ENCODE data around the gene AKAP8. TPM values are rescaled to one million over a fixed set of nuclear protein-coding genes. Genes with fewer than 3 reads are reported as not detected.
"Not testable (repeated sequence)": the region's sequence is repeated elsewhere in the genome, so short reads cannot be mapped to it uniquely, and the experiment has no call there.

AKAP8 gene
- total and polyA plus RNA-seq, 9 donors, result 16.4 to 22.9 (median 18.8) TPM

- Histone ChIP-seq H3K27ac (ENCODE audit: low read length) (no peak overlapping the region), H3K36me3 (ENCODE audit: control insufficient read depth, insufficient read depth, low read length) (peaks cover 67% of the 10 kb centered on the region), H3K4me3 (ENCODE audit: low read length) (no peak overlapping the region), H3K4me1 (ENCODE audit: control insufficient read depth, insufficient read depth, low read length) (no peaks in the 10 kb centered on the region), H3K27me3 (ENCODE audit: control insufficient read depth, insufficient read depth, low read length) (no peaks in the 10 kb centered on the region), H3K9me3 (replicated peaks; ENCODE audit: control insufficient read depth, low read depth, low read length) (no peaks in the 10 kb centered on the region)
- DNase-seq, result no peak
- 100% methylated on average over 2 of the region's 3 CpGs for WGBS (ENCODE audit: insufficient coverage)
These were observed 12.1 kb downstream of the AKAP8 start for GRCh38 chr19:15367439-15367838.

- 75% methylated on average over 6 of the region's 6 CpGs for whole genome bisulfite sequencing (ENCODE audit: insufficient coverage)
- Histone ChIP-seq H3K4me1 (ENCODE audit: control insufficient read depth, insufficient read depth, low read length) (no peaks in the 10 kb centered on the region), H3K36me3 (ENCODE audit: control insufficient read depth, insufficient read depth, low read length) (peaks cover 62% of the 10 kb centered on the region), H3K4me3 (ENCODE audit: low read length) (no peak overlapping the region), H3K9me3 (replicated peaks; ENCODE audit: control insufficient read depth, low read depth, low read length) (no peaks in the 10 kb centered on the region), H3K27ac (ENCODE audit: low read length) (no peak overlapping the region), H3K27me3 (ENCODE audit: control insufficient read depth, insufficient read depth, low read length) (no peaks in the 10 kb centered on the region)
- DNase-seq, result no peak
These were observed 14.3 kb downstream of the AKAP8 start for GRCh38 chr19:15365264-15365663.

GRCh38 chr19:15363791-15364190 lies 15.8 kb downstream of the AKAP8 start:
- H3K27ac ChIP-seq (ENCODE audit: low read length); H3K4me3 ChIP-seq (ENCODE audit: low read length); H3K9me3 ChIP-seq (replicated peaks; ENCODE audit: control insufficient read depth, low read depth, low read length); H3K4me1 ChIP-seq (ENCODE audit: control insufficient read depth, insufficient read depth, low read length); H3K27me3 ChIP-seq (ENCODE audit: control insufficient read depth, insufficient read depth, low read length): not testable (repeated sequence)
- no CpG with 5 or more reads among the region's 3 CpGs for WGBS (ENCODE audit: insufficient coverage)
- H3K36me3 ChIP-seq (ENCODE audit: control insufficient read depth, insufficient read depth, low read length), result peaks cover 59% of the 10 kb centered on the region
- DNase-seq, result peak; percentile 49

- peaks cover 59% of the 10 kb centered on the region for H3K36me3 ChIP-seq (ENCODE audit: control insufficient read depth, insufficient read depth, low read length)
- 94% methylated on average over 7 of the region's 30 CpGs for WGBS (ENCODE audit: insufficient coverage)
- not testable (repeated sequence) for H3K4me1 ChIP-seq (ENCODE audit: control insufficient read depth, insufficient read depth, low read length); H3K27me3 ChIP-seq (ENCODE audit: control insufficient read depth, insufficient read depth, low read length); DNase-seq; H3K4me3 ChIP-seq (ENCODE audit: low read length); H3K27ac ChIP-seq (ENCODE audit: low read length); H3K9me3 ChIP-seq (replicated peaks; ENCODE audit: control insufficient read depth, low read depth, low read length)
These were observed 16.5 kb downstream of the AKAP8 start for GRCh38 chr19:15363048-15363447.

- peaks cover 59% of the 10 kb centered on the region for H3K36me3 ChIP-seq (ENCODE audit: control insufficient read depth, insufficient read depth, low read length)
- H3K9me3 ChIP-seq (replicated peaks; ENCODE audit: control insufficient read depth, low read depth, low read length); H3K27me3 ChIP-seq (ENCODE audit: control insufficient read depth, insufficient read depth, low read length); H3K4me3 ChIP-seq (ENCODE audit: low read length); H3K4me1 ChIP-seq (ENCODE audit: control insufficient read depth, insufficient read depth, low read length); H3K27ac ChIP-seq (ENCODE audit: low read length); DNase-seq: not testable (repeated sequence)
- 89% methylated on average over 1 of the region's 4 CpGs for WGBS (ENCODE audit: insufficient coverage)
These were observed 19.6 kb downstream of the AKAP8 start for GRCh38 chr19:15360015-15360414.

GRCh38 chr19:15358918-15359317 lies 20.7 kb downstream of the AKAP8 start:
- Histone ChIP-seq H3K27me3 (ENCODE audit: control insufficient read depth, insufficient read depth, low read length) (no peaks in the 10 kb centered on the region), H3K4me3 (ENCODE audit: low read length) (no peak overlapping the region), H3K27ac (ENCODE audit: low read length) (no peak overlapping the region), H3K4me1 (ENCODE audit: control insufficient read depth, insufficient read depth, low read length) (no peaks in the 10 kb centered on the region), H3K36me3 (ENCODE audit: control insufficient read depth, insufficient read depth, low read length) (peaks cover 63% of the 10 kb centered on the region), H3K9me3 (replicated peaks; ENCODE audit: control insufficient read depth, low read depth, low read length) (no peaks in the 10 kb centered on the region)
- 83% methylated on average over 1 of the region's 3 CpGs for WGBS (ENCODE audit: insufficient coverage)
- DNase-seq, result no peak

- Histone ChIP-seq H3K27me3 (ENCODE audit: control insufficient read depth, insufficient read depth, low read length) (no peaks in the 10 kb centered on the region), H3K4me3 (ENCODE audit: low read length) (no peak overlapping the region), H3K9me3 (replicated peaks; ENCODE audit: control insufficient read depth, low read depth, low read length) (no peaks in the 10 kb centered on the region), H3K27ac (ENCODE audit: low read length) (no peak overlapping the region), H3K4me1 (ENCODE audit: control insufficient read depth, insufficient read depth, low read length) (no peaks in the 10 kb centered on the region), H3K36me3 (ENCODE audit: control insufficient read depth, insufficient read depth, low read length) (peaks cover 68% of the 10 kb centered on the region)
- no peak for DNase-seq
- WGBS (ENCODE audit: insufficient coverage), result 100% methylated on average over 1 of the region's 4 CpGs
These were observed 21.7 kb downstream of the AKAP8 start for GRCh38 chr19:15357906-15358305.

GRCh38 chr19:15354566-15355296 lies 24.9 kb downstream of the AKAP8 start:
- H3K27me3 ChIP-seq (ENCODE audit: control insufficient read depth, insufficient read depth, low read length), result no peaks in the 10 kb centered on the region
- WGBS (ENCODE audit: insufficient coverage), result 79% methylated on average over 24 of the region's 27 CpGs
- H3K27ac ChIP-seq (ENCODE audit: low read length), result no peak overlapping the region
- DNase-seq, result peak; percentile 34
- H3K36me3 ChIP-seq (ENCODE audit: control insufficient read depth, insufficient read depth, low read length), result peaks cover 47% of the 10 kb centered on the region
- no peaks in the 10 kb centered on the region for H3K9me3 ChIP-seq (replicated peaks; ENCODE audit: control insufficient read depth, low read depth, low read length)
- H3K4me1 ChIP-seq (ENCODE audit: control insufficient read depth, insufficient read depth, low read length), result no peaks in the 10 kb centered on the region
- no peak overlapping the region for H3K4me3 ChIP-seq (ENCODE audit: low read length)

- WGBS (ENCODE audit: insufficient coverage), result 100% methylated on average over 1 of the region's 4 CpGs
- Histone ChIP-seq H3K4me1 (ENCODE audit: control insufficient read depth, insufficient read depth, low read length) (no peaks in the 10 kb centered on the region), H3K9me3 (replicated peaks; ENCODE audit: control insufficient read depth, low read depth, low read length) (no peaks in the 10 kb centered on the region), H3K4me3 (ENCODE audit: low read length) (no peak overlapping the region), H3K27ac (ENCODE audit: low read length) (no peak overlapping the region), H3K36me3 (ENCODE audit: control insufficient read depth, insufficient read depth, low read length) (peaks cover 40% of the 10 kb centered on the region), H3K27me3 (ENCODE audit: control insufficient read depth, insufficient read depth, low read length) (no peaks in the 10 kb centered on the region)
- DNase-seq, result no peak
These were observed 25.7 kb downstream of the AKAP8 start for GRCh38 chr19:15353908-15354307.

- DNase-seq; H3K4me3 ChIP-seq (ENCODE audit: low read length); H3K9me3 ChIP-seq (replicated peaks; ENCODE audit: control insufficient read depth, low read depth, low read length); H3K27me3 ChIP-seq (ENCODE audit: control insufficient read depth, insufficient read depth, low read length); H3K27ac ChIP-seq (ENCODE audit: low read length); H3K4me1 ChIP-seq (ENCODE audit: control insufficient read depth, insufficient read depth, low read length): not testable (repeated sequence)
- H3K36me3 ChIP-seq (ENCODE audit: control insufficient read depth, insufficient read depth, low read length), result peaks cover 30% of the 10 kb centered on the region
- WGBS (ENCODE audit: insufficient coverage), result 90% methylated on average over 8 of the region's 8 CpGs
These were observed 27.1 kb downstream of the AKAP8 start for GRCh38 chr19:15352535-15352934.

- H3K4me3 ChIP-seq (ENCODE audit: low read length); H3K27ac ChIP-seq (ENCODE audit: low read length); H3K9me3 ChIP-seq (replicated peaks; ENCODE audit: control insufficient read depth, low read depth, low read length); DNase-seq; H3K27me3 ChIP-seq (ENCODE audit: control insufficient read depth, insufficient read depth, low read length); H3K36me3 ChIP-seq (ENCODE audit: control insufficient read depth, insufficient read depth, low read length); H3K4me1 ChIP-seq (ENCODE audit: control insufficient read depth, insufficient read depth, low read length): not testable (repeated sequence)
- no CpG with 5 or more reads among the region's 11 CpGs for WGBS (ENCODE audit: insufficient coverage)
These were observed 38.3 kb downstream of the AKAP8 start for GRCh38 chr19:15341328-15341727.
